Measurements from ENCODE around the gene LRMDA.

LRMDA gene

GRCh38 chr10:76197293-76197692 is 765.9 kb downstream of the LRMDA start:
- no peak for DNase-seq

- DNase-seq = no peak
Observed at GRCh38 chr10:76198287-76199035, 767.0 kb downstream of the LRMDA start.

DNA sequence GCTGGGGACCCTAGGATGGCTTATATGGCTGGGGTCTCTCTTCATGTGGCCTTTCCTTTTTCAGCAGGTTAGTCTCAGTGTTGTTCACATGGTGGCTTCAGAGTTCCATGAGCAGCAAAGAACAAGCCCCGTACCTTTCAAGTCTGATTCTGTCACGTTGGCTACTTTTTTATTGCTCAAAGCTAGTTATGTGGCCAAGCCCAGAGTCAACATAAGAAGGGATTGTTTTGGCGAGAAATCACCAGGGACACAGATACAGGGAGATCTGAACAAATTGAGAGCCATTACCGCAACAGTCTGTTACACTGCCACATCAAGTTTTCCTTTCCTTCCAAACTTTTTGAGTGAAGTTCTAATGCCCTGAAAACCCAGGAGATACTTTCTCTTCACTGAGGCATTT is 770.5 kb downstream of the LRMDA start:
- no peak for DNase-seq

GRCh38 chr10:76202777-76203176 is 771.4 kb downstream of the LRMDA start:
- no peak for DNase-seq

- no peak for DNase-seq
Observed at GRCh38 chr10:76205361-76205760, 773.9 kb downstream of the LRMDA start.

GRCh38 chr10:76206797-76207352 is 775.5 kb downstream of the LRMDA start:
- DNase-seq = no peak

DNA sequence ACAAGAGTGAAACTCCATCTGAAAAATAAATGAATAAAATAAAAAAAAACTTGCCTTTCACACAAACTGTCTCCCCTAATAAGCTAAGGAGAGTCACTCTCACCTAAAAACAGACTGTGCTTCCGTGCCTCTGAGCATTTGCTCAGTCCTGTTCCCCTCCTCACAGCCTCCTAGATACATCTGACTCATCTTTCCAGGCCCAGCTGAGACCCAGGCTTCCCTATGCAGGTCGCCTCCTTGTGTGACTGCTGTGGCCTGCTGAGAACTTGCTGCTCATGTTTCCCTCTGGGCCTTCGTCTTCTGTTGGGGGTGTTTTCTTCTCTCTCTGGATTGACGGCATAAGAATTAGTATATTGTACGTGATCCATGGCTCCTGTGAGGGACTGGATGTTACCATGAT is 777.7 kb downstream of the LRMDA start:
- no peak for DNase-seq

DNA sequence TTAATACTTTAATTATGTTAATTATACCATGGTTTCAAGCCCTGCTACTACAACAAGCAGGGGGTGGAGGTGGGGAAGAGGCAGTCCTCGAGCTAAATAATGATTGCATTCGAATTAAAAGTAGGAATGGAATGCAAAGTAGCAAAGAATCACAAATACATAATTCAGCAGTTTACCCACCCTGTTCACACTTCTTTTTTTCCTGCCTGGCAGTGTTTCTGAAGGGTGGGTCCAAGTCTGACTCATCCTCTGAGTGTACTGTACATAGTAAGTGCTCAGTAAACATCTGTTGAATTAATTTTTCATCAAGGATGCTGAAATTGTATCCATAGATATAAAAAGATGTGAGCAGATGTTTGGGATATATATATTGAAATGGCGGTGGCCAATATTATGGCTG is 778.8 kb downstream of the LRMDA start:
- no peak for DNase-seq

DNA sequence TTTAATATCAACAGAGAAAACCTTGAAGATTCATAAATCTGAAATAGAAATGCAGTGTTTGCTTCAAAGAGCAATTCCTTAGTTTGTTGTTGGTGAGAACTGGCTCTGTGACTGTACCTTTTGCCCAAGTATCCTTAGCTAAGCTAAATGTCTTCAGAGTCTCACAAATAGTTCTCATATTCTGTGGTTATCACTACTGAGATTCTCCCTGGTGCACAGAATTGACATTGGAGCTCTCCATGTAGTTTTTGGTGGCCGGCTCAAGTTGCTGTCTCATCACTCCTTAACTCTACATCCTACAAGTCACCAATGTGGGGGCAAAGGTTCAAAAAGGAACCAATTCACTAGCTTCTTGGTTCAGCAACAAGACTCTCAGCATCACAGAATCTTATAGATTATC is 780.3 kb downstream of the LRMDA start:
- DNase-seq = no peak

DNA sequence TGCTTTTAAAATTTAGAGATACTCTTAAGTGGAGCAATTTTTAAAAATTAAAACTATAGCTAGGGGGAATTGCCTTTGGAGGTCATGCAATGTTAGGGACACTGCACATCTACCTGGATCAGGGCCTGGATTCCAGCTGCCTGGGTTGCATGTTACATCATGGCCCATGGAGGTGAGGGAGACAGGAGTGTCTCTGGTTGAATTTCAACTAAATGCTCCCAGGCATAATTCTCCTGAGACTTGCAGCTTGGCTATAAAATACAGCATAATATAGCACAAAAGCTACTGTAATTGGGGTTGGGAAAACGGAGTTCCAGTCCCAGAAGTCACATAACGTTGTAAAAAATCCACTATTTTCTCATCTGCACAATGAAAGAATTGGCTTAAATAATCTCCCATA is 782.5 kb downstream of the LRMDA start:
- DNase-seq = no peak

DNA sequence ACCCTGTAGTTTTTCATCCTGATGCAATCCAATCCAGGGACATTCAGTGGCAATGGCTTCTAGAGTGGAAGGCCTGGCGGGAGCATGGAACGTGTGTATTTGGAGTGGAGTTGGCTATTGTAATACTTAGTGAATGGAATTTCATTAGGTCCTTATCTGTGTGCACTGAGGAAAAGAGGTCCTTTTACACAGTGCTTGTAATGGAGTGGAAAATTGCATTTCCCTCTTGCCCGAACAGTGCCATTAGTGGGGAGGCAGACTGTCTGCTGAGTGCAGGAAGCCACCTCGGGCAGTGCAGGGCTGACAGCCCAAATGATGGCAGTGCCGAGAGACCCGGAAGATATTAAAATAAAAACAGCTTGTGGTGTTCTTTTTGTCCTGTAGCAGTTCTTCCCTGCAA is 786.6 kb downstream of the LRMDA start:
- DNase-seq = no peak

DNA sequence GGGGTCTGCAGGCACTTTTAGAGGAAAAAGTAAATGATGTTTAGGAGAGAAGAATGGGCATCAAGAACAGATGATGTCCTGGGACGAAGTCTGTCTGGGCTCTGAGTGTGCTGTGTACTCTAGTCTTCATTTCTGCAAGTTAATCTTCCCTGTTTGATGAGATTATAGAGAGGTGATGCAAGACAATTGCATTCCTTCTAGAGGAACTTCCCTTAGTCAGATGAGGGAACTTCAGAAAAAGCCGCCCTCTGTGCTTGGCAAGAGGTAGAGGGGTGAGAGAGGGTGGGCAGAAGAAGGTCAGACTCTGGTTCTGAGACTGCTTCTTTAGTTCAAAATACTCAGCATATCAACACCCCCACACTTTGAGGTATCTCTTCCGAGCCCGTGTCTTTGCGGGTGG is 797.9 kb downstream of the LRMDA start:
- no peak for DNase-seq

- no peak for DNase-seq
Observed at GRCh38 chr10:76230921-76231285, 799.5 kb downstream of the LRMDA start.

- DNase-seq = no peak
Observed at GRCh38 chr10:76231286-76231934, 800.0 kb downstream of the LRMDA start.

DNA sequence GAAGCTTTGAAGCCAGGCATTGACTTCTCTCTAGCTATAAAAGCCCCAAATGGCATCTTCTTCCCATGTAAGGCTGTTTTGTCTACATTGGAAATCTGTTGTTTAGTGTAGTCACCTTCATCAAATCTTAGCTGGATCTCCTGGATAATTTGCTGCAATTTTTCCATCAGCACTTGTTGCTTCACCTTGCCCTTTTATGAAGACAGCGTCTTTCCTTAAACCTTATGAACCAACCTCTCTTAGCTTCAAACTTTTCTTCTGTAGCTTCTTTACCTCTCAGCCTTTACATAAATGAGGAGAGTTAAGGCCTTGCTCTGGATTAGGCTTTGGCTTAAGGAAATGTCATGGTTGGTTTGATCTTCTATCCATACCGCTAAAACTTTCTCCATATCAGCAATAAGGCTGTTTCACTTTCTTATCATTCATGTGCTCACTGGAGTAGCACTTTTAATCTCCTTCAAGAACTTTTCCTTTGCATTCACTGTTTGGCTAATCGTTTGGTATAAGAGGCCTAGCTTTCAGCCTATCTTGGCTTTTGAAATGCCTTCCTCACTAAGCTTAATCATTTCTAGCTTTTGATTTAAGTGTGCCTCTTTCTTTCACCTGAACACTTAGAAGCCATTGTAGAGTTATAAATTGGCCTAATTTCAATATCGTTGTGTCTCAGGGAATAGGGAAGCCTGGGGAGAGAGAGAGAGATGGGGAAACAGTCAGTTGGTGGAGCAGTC is 803.2 kb downstream of the LRMDA start:
- DNase-seq = no peak

GRCh38 chr10:76236356-76236755 is 804.9 kb downstream of the LRMDA start:
- DNase-seq = no peak

GRCh38 chr10:76242956-76243355 is 811.5 kb downstream of the LRMDA start:
- DNase-seq = no peak

DNA sequence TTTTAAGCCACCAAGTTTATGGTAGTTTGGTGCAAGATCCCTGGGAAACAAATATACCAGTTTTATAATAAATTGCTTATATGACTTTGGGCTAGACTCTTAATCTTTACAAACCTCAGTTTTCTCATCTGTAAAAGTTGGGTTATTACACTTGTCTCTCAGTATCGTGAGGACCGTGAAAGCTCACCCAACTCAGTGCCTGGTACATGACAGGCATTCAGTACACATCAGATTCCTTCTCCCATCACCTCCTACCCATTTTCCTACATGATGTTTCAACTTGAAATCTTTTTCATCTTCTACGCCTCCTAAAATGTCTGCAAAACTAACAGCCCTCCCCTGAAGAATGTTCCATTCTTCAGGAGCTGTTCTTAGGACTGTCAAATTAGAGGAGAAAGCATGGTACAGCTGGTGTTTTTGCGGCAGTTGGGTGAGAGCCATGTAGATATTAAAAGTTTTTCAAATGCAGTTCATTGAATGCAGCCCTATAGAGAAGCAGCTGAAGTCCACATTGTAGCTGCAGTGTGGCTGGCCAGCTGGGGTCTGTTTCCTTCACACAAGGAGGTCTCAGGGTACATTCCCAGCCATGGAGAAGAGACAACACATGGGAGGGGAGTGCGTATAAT is 812.8 kb downstream of the LRMDA start:
- DNase-seq = no peak

DNA sequence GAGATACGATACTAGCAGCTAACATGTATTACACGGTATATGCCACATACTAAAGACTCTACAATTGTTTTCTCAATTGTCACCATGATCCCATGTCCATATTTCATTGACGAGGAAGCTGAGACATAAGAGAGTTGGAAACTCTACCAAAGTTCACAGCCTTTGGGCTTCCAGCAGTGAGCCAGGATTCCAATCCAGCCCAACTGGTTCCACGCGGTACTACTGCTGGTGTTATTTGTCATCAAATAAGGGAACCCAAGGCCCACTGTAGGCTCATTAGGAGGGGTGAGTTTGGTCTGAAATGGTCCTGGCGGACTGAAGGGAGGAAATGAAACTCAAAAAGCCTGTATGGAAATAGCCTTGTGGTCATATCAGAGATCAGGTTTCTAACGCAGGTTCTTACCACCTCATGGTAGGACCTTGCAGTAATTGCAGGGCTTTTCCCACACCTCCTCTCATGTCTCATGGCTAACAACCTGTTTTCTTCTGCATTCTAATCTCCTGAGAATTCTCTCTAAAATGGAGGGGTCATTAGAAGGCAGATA is 814.6 kb downstream of the LRMDA start:
- no peak for DNase-seq

DNA sequence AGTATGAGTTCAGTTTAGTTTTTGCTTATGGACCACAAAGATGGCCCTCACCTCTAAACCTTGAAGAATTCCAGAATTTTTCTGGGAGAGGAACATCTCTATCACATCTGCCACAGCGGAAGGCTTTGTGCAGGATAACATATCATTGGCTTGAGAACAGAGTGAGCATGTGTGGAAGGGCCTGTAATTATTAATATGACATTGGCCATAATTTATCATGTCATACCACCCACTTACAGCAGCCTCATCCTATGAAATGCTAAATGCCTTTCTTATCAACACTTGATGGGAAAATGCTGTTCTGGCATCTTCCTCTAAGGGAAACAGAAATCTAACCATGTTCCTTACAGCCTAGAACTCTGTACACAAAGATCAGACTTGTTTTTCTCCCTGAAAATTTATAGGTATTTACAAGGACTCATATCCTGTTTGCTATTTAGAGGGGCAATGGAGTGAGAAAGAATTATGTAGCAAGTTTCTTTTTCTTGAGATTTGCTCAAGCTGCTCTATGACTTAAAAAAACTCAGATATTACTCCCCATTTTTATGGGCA is 817.3 kb downstream of the LRMDA start:
- DNase-seq = no peak

GRCh38 chr10:76251841-76252671 is 820.6 kb downstream of the LRMDA start:
- DNase-seq = no peak

GRCh38 chr10:76252733-76253132 is 821.3 kb downstream of the LRMDA start:
- no peak for DNase-seq
